Germinal center (tissue), 1 donor: ENCODE results near the gene CARMIL1.

Experiments
- DNase-seq: peaks from one replicate; pipeline ENCODE4 v3.0.0; 2012; ENCODE audit warnings: mixed read lengths, low spot score

CARMIL1 gene

GRCh38 chr6:25477006-25477590 is 197.9 kb downstream of the CARMIL1 start:
- DNase-seq: no peak

- no peak for DNase-seq
These were observed 199.8 kb downstream of the CARMIL1 start for GRCh38 chr6:25478973-25479372.

GRCh38 chr6:25481267-25481666 is 202.1 kb downstream of the CARMIL1 start:
- no peak for DNase-seq

GRCh38 chr6:25482996-25483395 is 203.8 kb downstream of the CARMIL1 start:
- DNase-seq: no peak

GRCh38 chr6:25483943-25484342 is 204.8 kb downstream of the CARMIL1 start:
- DNase-seq: no peak

GRCh38 chr6:25484900-25485299 is 205.7 kb downstream of the CARMIL1 start:
- no peak for DNase-seq

GRCh38 chr6:25485821-25486534 is 206.8 kb downstream of the CARMIL1 start:
- DNase-seq: no peak

GRCh38 chr6:25486550-25486949 is 207.4 kb downstream of the CARMIL1 start:
- DNase-seq: no peak

GRCh38 chr6:25487012-25487411 is 207.8 kb downstream of the CARMIL1 start:
- DNase-seq: no peak

- DNase-seq: no peak
These were observed 209.0 kb downstream of the CARMIL1 start for GRCh38 chr6:25488156-25488555.

- no peak for DNase-seq
These were observed 210.2 kb downstream of the CARMIL1 start for GRCh38 chr6:25489399-25489798.

GRCh38 chr6:25490018-25490801 is 211.0 kb downstream of the CARMIL1 start:
- peak; percentile 52 for DNase-seq

GRCh38 chr6:25492951-25493350 is 213.8 kb downstream of the CARMIL1 start:
- DNase-seq: no peak

GRCh38 chr6:25494469-25494868 is 215.3 kb downstream of the CARMIL1 start:
- DNase-seq: no peak

- DNase-seq: no peak
These were observed 218.3 kb downstream of the CARMIL1 start for GRCh38 chr6:25497383-25498040.

GRCh38 chr6:25498505-25498904 is 219.3 kb downstream of the CARMIL1 start:
- no peak for DNase-seq

GRCh38 chr6:25499615-25500235 is 220.6 kb downstream of the CARMIL1 start:
- DNase-seq: no peak

GRCh38 chr6:25503686-25504085 is 224.5 kb downstream of the CARMIL1 start:
- no peak for DNase-seq

GRCh38 chr6:25504661-25505060 is 225.5 kb downstream of the CARMIL1 start:
- no peak for DNase-seq

- no peak for DNase-seq
These were observed 226.8 kb downstream of the CARMIL1 start for GRCh38 chr6:25506020-25506419.

GRCh38 chr6:25508051-25508450 is 228.9 kb downstream of the CARMIL1 start:
- DNase-seq: no peak

GRCh38 chr6:25511376-25511775 is 232.2 kb downstream of the CARMIL1 start:
- no peak for DNase-seq
